ENCODE measurements around the gene SPNS3.

The SPNS3 gene

GRCh38 chr17:4426499-4427208 lies 7.1 kb upstream of the SPNS3 start:
- DNase-seq (ENCODE audit: low read depth, low spot score), result no peak

GRCh38 chr17:4427505-4427904 lies 6.2 kb upstream of the SPNS3 start:
- no peak for DNase-seq (ENCODE audit: low read depth, low spot score)

GRCh38 chr17:4436381-4436780 lies 2.6 kb downstream of the SPNS3 start:
- DNase-seq (ENCODE audit: low read depth, low spot score), result no peak

GRCh38 chr17:4436846-4437245 lies 3.1 kb downstream of the SPNS3 start:
- no peak for DNase-seq (ENCODE audit: low read depth, low spot score)

- no peak for DNase-seq (ENCODE audit: low read depth, low spot score)
Measured at GRCh38 chr17:4438162-4438944, 4.6 kb downstream of the SPNS3 start.

GRCh38 chr17:4440021-4440420 lies 6.3 kb downstream of the SPNS3 start:
- DNase-seq (ENCODE audit: low read depth, low spot score), result no peak

- no peak for DNase-seq (ENCODE audit: low read depth, low spot score)
Measured at GRCh38 chr17:4440690-4441686, 7.2 kb downstream of the SPNS3 start.

- no peak for DNase-seq (ENCODE audit: low read depth, low spot score)
Measured at GRCh38 chr17:4442582-4442981, 8.8 kb downstream of the SPNS3 start.

GRCh38 chr17:4443476-4443875 lies 9.7 kb downstream of the SPNS3 start:
- DNase-seq (ENCODE audit: low read depth, low spot score), result no peak

- DNase-seq (ENCODE audit: low read depth, low spot score), result no peak
Measured at GRCh38 chr17:4444782-4445473, 11.2 kb downstream of the SPNS3 start.

- DNase-seq (ENCODE audit: low read depth, low spot score), result no peak
Measured at GRCh38 chr17:4445731-4446130, 12.0 kb downstream of the SPNS3 start.

- no peak for DNase-seq (ENCODE audit: low read depth, low spot score)
Measured at GRCh38 chr17:4446326-4447071, 12.8 kb downstream of the SPNS3 start.

- DNase-seq (ENCODE audit: low read depth, low spot score), result no peak
Measured at GRCh38 chr17:4448197-4448980, 14.6 kb downstream of the SPNS3 start.

- no peak for DNase-seq (ENCODE audit: low read depth, low spot score)
Measured at GRCh38 chr17:4449736-4450135, 16.0 kb downstream of the SPNS3 start.

- no peak for DNase-seq (ENCODE audit: low read depth, low spot score)
Measured at GRCh38 chr17:4450710-4451316, 17.1 kb downstream of the SPNS3 start.

GRCh38 chr17:4453812-4454591 lies 20.3 kb downstream of the SPNS3 start:
- DNase-seq (ENCODE audit: low read depth, low spot score), result no peak

GRCh38 chr17:4460661-4461060 lies 26.9 kb downstream of the SPNS3 start:
- DNase-seq (ENCODE audit: low read depth, low spot score), result no peak

- DNase-seq (ENCODE audit: low read depth, low spot score), result no peak
Measured at GRCh38 chr17:4463818-4464476, 30.2 kb downstream of the SPNS3 start.
